Ovary (tissue), 3 donors: ENCODE measurements around the gene DGUOK.

Source experiments
- CTCF ChIP-seq, 3 donors: fragments of 450-650 bp in 2 of 3; fragments of 200-600 bp in 1 of 3; IDR thresholded peaks; one replicate each; pipeline versions ENCODE4 v1.5.1 to v1.8.0; 2016 to 2022; ENCODE audit warnings: antibody characterized with exemption in 3 of 3, mild to moderate bottlenecking in 1 of 3
- POLR2A ChIP-seq: fragments of 450-650 bp; IDR thresholded peaks from one replicate; pipeline ENCODE4 v1.6.1; 2017; ENCODE audit warnings: antibody characterized with exemption, mild to moderate bottlenecking, moderate library complexity
- donor health status: DM: no; HTN: no; CAD: no.

DNA sequence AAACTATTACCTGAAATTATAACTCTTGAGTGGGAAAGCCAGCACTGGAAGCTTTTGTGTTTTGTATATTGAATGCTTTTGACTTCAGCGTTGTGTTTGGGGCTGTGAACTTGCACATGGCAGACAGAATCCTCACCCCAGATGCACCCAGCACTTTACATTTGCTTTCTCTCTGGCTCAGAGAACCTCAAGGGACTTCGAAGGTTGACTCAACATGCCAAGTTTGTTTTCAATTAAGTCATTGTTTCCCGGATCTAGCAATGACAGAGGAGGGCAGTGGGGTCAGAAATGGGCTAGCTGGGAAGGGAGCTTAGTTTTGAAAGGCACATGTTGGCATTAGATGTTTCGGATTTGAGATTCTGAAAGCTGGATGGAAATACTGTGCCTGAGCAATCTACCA, 80.4 kb downstream of the DGUOK start:
- TF ChIP-seq POLR2A = no peak
- no peak for TF ChIP-seq CTCF (IDR thresholded peaks at IDR 0.05)
